Effector memory CD4-positive, alpha-beta T cell (primary cell): ENCODE data around the gene MAL.
"Not testable (repeated sequence)": the region's sequence is repeated elsewhere in the genome, so short reads cannot be mapped to it uniquely, and the experiment has no call there.

Experiments
- DNase-seq, 3 donors: peaks; one replicate each; pipeline ENCODE4 v3.0.0-alpha.2; 2020
- H3K27ac ChIP-seq: 2 replicates; pipeline ENCODE4 v1.7.0; 2013; ENCODE audit warnings: mild to moderate bottlenecking, low read length, moderate library complexity; ENCODE audit not compliant: insufficient read depth, poor library complexity, severe bottlenecking
- H3K27me3 ChIP-seq: replicated peaks from 2 replicates; pipeline ENCODE4 v1.7.0; 2013; ENCODE audit warnings: mild to moderate bottlenecking, low read length; ENCODE audit not compliant: insufficient read depth, control insufficient read depth, poor library complexity, severe bottlenecking
- H3K36me3 ChIP-seq: 2 replicates; pipeline ENCODE4 v1.7.0; 2013; ENCODE audit warnings: mild to moderate bottlenecking, low read length, moderate library complexity; ENCODE audit not compliant: control insufficient read depth, insufficient read depth
- H3K4me1 ChIP-seq: 2 replicates; pipeline ENCODE4 v1.7.0; 2013; ENCODE audit warnings: low read length, mild to moderate bottlenecking; ENCODE audit not compliant: control insufficient read depth, insufficient read depth, poor library complexity, severe bottlenecking
- H3K4me3 ChIP-seq: 2 replicates; pipeline ENCODE4 v1.7.0; 2013; ENCODE audit warnings: low read length, low read depth, mild to moderate bottlenecking; ENCODE audit not compliant: insufficient read depth, poor library complexity, severe bottlenecking
- H3K9me3 ChIP-seq: 2 replicates; pipeline ENCODE4 v1.7.0; 2013; ENCODE audit warnings: mild to moderate bottlenecking, low read length, moderate library complexity; ENCODE audit not compliant: control insufficient read depth

MAL gene

DNA sequence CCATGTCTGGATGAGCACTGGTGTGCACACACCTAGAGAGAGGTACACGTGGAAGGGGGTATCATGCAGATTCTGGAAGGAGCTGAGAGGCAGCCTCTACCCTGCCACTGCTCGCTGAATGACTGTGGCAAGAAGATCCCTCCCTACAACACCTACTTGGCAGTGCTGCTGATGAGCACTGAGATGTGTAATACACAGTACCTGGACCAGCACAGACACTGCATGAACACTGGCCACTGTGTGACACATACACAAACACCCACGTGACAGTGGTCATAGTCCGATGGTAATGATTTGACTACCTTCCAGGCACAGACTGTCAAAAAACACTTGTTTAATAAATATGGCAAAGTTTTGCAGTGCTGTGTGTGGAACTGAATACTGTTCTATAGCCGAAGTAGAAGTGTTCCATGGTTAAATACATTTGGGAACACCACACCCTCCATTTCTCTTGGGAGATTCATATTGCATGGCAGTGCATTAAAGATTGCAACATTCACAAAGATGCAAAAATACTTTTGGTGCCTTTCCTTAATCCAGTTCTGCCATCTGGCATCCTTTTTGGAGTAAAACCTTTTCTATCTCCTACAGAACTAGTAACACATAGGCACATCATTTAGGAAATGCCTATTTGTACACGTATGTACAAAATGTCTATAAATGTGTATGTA is 66.5 kb downstream of the MAL start:
- no peaks in the 10 kb centered on the region for H3K27me3 ChIP-seq
- H3K4me3 ChIP-seq, result no peak overlapping the region
- no peaks in the 10 kb centered on the region for H3K4me1 ChIP-seq
- peaks cover 46% of the 10 kb centered on the region for H3K36me3 ChIP-seq
- H3K9me3 ChIP-seq, result no peaks in the 10 kb centered on the region
- no peak overlapping the region for H3K27ac ChIP-seq
- no peak for DNase-seq

DNA sequence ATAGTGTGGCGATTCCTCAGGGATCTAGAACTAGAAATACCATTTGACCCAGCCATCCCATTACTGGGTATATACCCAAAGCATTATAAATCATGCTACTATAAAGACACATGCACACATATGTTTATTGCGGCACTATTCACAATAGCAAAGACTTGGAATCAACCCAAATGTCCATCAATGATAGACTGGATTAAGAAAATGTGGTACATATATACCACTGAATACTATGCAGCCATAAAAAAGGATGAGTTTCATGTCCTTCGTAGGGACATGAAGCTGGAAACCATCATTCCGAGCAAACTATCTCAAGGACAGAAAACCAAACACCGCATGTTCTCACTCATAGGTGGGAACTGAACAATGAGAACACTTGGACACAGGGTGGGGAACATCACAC is 72.8 kb downstream of the MAL start:
- not testable (repeated sequence) for DNase-seq, H3K4me3 ChIP-seq, H3K9me3 ChIP-seq, H3K27me3 ChIP-seq, H3K27ac ChIP-seq, H3K4me1 ChIP-seq
- peaks cover 29% of the 10 kb centered on the region for H3K36me3 ChIP-seq

DNA sequence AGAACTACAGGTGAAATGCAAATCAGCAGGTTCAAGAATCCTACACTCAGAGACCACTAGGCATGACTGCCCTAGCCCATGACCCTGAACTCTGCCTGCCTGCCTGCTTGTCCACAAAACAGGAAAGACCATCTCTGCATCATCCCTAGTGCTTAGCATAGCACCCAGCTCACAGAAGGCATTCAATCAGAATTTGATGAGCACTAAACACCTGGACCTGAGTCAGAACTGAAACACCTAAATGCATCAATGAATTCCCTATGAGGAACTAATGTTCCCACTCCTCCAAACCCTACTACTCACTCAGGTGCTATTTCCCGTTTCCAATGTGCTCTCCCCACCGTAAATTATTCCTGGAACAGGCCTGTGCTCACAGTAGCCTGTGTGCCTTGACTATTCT is 74.4 kb downstream of the MAL start:
- Histone ChIP-seq H3K27ac (no peak overlapping the region), H3K4me3 (no peak overlapping the region), H3K9me3 (no peaks in the 10 kb centered on the region), H3K27me3 (no peaks in the 10 kb centered on the region), H3K36me3 (peaks cover 39% of the 10 kb centered on the region), H3K4me1 (no peaks in the 10 kb centered on the region)
- DNase-seq, result no peak
